Measurements from ENCODE around the gene BICDL1. TPM values are rescaled to one million over a fixed set of nuclear protein-coding genes. Genes with fewer than 3 reads are reported as not detected.

The BICDL1 gene
- total RNA-seq, 1 experiment from 2014 or later: 14.4 TPM

GRCh38 chr12:120056739-120057138 lies 67.7 kb downstream of the BICDL1 start:
- H4K20me1 ChIP-seq (ENCODE audit: insufficient read depth): no peaks in the 10 kb centered on the region
- TF ChIP-seq, protein P1, sequence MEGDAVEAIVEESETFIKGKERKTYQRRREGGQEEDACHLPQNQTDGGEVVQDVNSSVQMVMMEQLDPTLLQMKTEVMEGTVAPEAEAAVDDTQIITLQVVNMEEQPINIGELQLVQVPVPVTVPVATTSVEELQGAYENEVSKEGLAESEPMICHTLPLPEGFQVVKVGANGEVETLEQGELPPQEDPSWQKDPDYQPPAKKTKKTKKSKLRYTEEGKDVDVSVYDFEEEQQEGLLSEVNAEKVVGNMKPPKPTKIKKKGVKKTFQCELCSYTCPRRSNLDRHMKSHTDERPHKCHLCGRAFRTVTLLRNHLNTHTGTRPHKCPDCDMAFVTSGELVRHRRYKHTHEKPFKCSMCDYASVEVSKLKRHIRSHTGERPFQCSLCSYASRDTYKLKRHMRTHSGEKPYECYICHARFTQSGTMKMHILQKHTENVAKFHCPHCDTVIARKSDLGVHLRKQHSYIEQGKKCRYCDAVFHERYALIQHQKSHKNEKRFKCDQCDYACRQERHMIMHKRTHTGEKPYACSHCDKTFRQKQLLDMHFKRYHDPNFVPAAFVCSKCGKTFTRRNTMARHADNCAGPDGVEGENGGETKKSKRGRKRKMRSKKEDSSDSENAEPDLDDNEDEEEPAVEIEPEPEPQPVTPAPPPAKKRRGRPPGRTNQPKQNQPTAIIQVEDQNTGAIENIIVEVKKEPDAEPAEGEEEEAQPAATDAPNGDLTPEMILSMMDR (conservative IDR thresholded peaks at IDR 0.05): no peak
- no peak for TF ChIP-seq EZH2 (IDR thresholded peaks at IDR 0.05; ENCODE audit: low read depth)
- H3K9me2 ChIP-seq (ENCODE audit: insufficient read depth): no peaks in the 10 kb centered on the region; the same call in 1 of the 2 replicates
- H3K27me3 ChIP-seq (ENCODE audit: insufficient read depth, low read depth): no peaks in the 10 kb centered on the region
- H3F3A ChIP-seq (ENCODE audit: insufficient read depth, low read depth): peaks cover 33% of the 10 kb centered on the region
- intact Hi-C loops (cut with micrococcal nuclease; ENCODE audit: unreplicated experiment): no loop called here
- H2AFZ ChIP-seq: no peak overlapping the region
- no peak overlapping the region for H3K4me2 ChIP-seq
- no peak overlapping the region for H3K4me3 ChIP-seq
- peak overlapping the region; percentile 92; the same call in 1 of the 2 replicates for H3K27ac ChIP-seq
- POLR2A ChIA-PET (ENCODE audit: unreplicated experiment): interaction anchor here (0.6 kb wide), 1 partner anchor 23 kb away, joined by 3 read pairs; no protein-coding TSS in a partner anchor
- CTCF ChIA-PET: no interaction called here
- no peaks in the 10 kb centered on the region for H3K9me3 ChIP-seq (ENCODE audit: insufficient read depth, low read depth)
- H3K4me1 ChIP-seq (replicated peaks; ENCODE audit: insufficient read depth): peaks cover 54% of the 10 kb centered on the region
- no peaks in the 10 kb centered on the region for H3K36me3 ChIP-seq (ENCODE audit: low read depth)
- BruUV-seq (replicated peaks): no TSS peak
- DNase-seq: no peak
- H3K79me2 ChIP-seq (ENCODE audit: low read depth): 0 out of 2 replicates have a peak, but pooled peaks cover 9% of the 10 kb centered on the region

DNA sequence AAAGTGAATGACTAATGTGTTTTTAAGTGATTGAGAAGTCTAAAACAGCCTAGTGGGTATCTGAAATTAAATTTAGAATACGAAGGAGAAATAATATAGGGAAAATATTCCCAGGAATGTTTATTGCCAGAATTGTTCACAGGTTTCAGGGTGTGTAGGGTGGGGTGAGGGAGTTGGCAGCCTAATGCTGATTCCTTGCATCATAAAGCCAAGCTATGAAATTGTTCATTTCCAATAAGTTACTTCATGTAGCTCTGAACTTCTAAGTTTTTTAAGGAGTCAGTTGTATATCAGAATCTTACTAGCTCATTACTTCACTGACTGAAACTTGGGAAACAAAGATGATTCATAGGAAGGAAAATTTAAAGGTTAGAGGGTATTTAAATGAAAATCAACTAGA lies 71.2 kb downstream of the BICDL1 start:
- Histone ChIP-seq H3K4me1 (replicated peaks; ENCODE audit: insufficient read depth) (peaks cover 76% of the 10 kb centered on the region), H3K27ac (peak overlapping the region; percentile 91), H3K9me3 (ENCODE audit: insufficient read depth, low read depth) (no peaks in the 10 kb centered on the region), H3K4me3 (no peak overlapping the region), H2AFZ (no peak overlapping the region), H3K27me3 (ENCODE audit: insufficient read depth, low read depth) (no peaks in the 10 kb centered on the region), H3F3A (ENCODE audit: insufficient read depth, low read depth) (peaks cover 50% of the 10 kb centered on the region), H4K20me1 (ENCODE audit: insufficient read depth) (no peaks in the 10 kb centered on the region), H3K9me2 (ENCODE audit: insufficient read depth) (no peaks in the 10 kb centered on the region; the same call in 1 of the 2 replicates), H3K36me3 (ENCODE audit: low read depth) (no peaks in the 10 kb centered on the region), H3K79me2 (ENCODE audit: low read depth) (0 out of 2 replicates have a peak, but pooled peaks cover 9% of the 10 kb centered on the region), H3K4me2 (peak overlapping the region; percentile 47)
- ChIA-PET POLR2A (ENCODE audit: unreplicated experiment) (interaction anchor here (0.6 kb wide), 1 partner anchor 1752 kb away, joined by 3 read pairs; no protein-coding TSS in a partner anchor), CTCF (no interaction called here)
- intact Hi-C loops (cut with micrococcal nuclease; ENCODE audit: unreplicated experiment): no loop called here
- TF ChIP-seq, protein P1 (conservative IDR thresholded peaks at IDR 0.05): no peak
- no peak for TF ChIP-seq EZH2 (IDR thresholded peaks at IDR 0.05; ENCODE audit: low read depth)
- peak in 1 of 2 experiments; percentile 41 for DNase-seq
- no TSS peak for BruUV-seq (replicated peaks)

DNA sequence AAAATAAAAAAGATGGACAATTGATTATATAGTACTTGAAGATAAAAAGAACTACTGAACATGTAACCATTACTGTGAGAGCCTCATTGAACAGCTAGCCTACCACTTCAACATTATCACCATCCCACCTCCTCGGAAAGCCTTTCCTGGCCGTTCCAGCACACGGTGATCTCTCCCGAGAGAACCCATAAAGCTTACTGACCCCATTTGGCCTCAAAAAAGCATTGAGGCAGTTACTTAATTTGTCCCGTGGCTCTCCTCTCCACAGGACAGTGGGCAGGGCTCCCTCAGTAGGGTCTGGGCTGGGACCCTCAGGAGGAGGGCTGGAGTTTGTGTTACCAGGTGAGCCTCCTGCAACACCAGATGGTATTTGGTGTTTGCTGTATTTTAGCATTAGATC lies 71.7 kb downstream of the BICDL1 start:
- H3K36me3 ChIP-seq (ENCODE audit: low read depth): no peaks in the 10 kb centered on the region
- DNase-seq: no peak
- H4K20me1 ChIP-seq (ENCODE audit: insufficient read depth): no peaks in the 10 kb centered on the region
- BruUV-seq (replicated peaks): no TSS peak
- peak overlapping the region; percentile 91 for H3K27ac ChIP-seq
- H3K9me3 ChIP-seq (ENCODE audit: insufficient read depth, low read depth): no peaks in the 10 kb centered on the region
- no peaks in the 10 kb centered on the region for H3K27me3 ChIP-seq (ENCODE audit: insufficient read depth, low read depth)
- H3K4me2 ChIP-seq: peak overlapping the region; percentile 47
- H3K4me1 ChIP-seq (replicated peaks; ENCODE audit: insufficient read depth): peaks cover 76% of the 10 kb centered on the region
- H3F3A ChIP-seq (ENCODE audit: insufficient read depth, low read depth): peaks cover 50% of the 10 kb centered on the region
- ChIA-PET CTCF (no interaction called here), POLR2A (ENCODE audit: unreplicated experiment) (interaction anchor here (0.6 kb wide), 1 partner anchor 1751 kb away, joined by 3 read pairs; no protein-coding TSS in a partner anchor)
- TF ChIP-seq EZH2 (IDR thresholded peaks at IDR 0.05; ENCODE audit: low read depth): no peak
- TF ChIP-seq, protein P1 (conservative IDR thresholded peaks at IDR 0.05): no peak
- no peak overlapping the region for H3K4me3 ChIP-seq
- intact Hi-C loops (cut with micrococcal nuclease; ENCODE audit: unreplicated experiment): no loop called here
- H3K79me2 ChIP-seq (ENCODE audit: low read depth): 0 out of 2 replicates have a peak, but pooled peaks cover 9% of the 10 kb centered on the region
- H2AFZ ChIP-seq: no peak overlapping the region
- H3K9me2 ChIP-seq (ENCODE audit: insufficient read depth): no peaks in the 10 kb centered on the region; the same call in 1 of the 2 replicates

Measured in PC-9 (cell line).